ENCODE measurements around the gene CYP4F8.

DNA sequence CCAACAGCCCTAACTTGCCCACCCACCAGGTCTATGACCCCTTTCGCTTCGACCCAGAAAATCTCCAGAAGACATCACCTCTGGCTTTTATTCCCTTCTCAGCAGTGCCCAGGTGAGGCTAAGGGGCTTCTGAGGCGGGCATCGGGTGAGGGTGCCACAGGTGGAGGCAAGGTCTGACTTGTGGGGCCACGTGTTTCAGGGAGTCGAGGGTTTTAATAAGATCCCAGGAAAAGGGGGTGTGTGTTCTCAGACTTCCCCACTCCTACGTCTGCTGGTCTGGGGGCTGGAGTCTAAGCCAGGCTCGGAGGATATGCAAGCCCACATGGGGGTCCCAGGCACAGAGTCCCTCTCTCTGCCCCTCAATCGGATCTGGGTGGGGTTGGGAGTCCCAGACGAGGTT, 30.9 kb upstream of the CYP4F8 start:
- TF ChIP-seq, protein P1, sequence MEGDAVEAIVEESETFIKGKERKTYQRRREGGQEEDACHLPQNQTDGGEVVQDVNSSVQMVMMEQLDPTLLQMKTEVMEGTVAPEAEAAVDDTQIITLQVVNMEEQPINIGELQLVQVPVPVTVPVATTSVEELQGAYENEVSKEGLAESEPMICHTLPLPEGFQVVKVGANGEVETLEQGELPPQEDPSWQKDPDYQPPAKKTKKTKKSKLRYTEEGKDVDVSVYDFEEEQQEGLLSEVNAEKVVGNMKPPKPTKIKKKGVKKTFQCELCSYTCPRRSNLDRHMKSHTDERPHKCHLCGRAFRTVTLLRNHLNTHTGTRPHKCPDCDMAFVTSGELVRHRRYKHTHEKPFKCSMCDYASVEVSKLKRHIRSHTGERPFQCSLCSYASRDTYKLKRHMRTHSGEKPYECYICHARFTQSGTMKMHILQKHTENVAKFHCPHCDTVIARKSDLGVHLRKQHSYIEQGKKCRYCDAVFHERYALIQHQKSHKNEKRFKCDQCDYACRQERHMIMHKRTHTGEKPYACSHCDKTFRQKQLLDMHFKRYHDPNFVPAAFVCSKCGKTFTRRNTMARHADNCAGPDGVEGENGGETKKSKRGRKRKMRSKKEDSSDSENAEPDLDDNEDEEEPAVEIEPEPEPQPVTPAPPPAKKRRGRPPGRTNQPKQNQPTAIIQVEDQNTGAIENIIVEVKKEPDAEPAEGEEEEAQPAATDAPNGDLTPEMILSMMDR (IDR thresholded peaks at IDR 0.05) = no peak
- no peak for TF ChIP-seq POLR2A (IDR thresholded peaks at IDR 0.05)

All from lower leg skin (tissue), 3 donors.